Testis (tissue), 3 donors: ENCODE measurements around the gene COL23A1. TPM values are rescaled to one million over a fixed set of nuclear protein-coding genes. Genes with fewer than 3 reads are reported as not detected.

Source experiments
- DNase-seq: peaks from one replicate; pipeline ENCODE4 v3.0.0-alpha.2; 2019
- H3K27ac ChIP-seq, 2 donors: fragments of 200-600 bp; sonication (generic); one replicate each; pipeline ENCODE4 v1.5.1; 2019
- H3K27me3 ChIP-seq: fragments of 200-600 bp; sonication (generic); one replicate; pipeline ENCODE4 v1.5.1; 2019
- H3K36me3 ChIP-seq: fragments of 200-600 bp; sonication (generic); one replicate; pipeline ENCODE4 v1.5.1; 2017; ENCODE audit warnings: low read depth; ENCODE audit errors: missing control alignments
- H3K4me1 ChIP-seq: fragments of 200-600 bp; sonication (generic); one replicate; pipeline ENCODE4 v1.5.1; 2019
- H3K4me3 ChIP-seq, 2 donors: fragments of 200-600 bp; sonication (generic); one replicate each; pipeline ENCODE4 v1.5.1; 2017 to 2019
- H3K9me3 ChIP-seq: fragments of 200-600 bp; sonication (generic); one replicate; pipeline ENCODE4 v1.5.1; 2017
- POLR2A ChIP-seq: fragments of 450-650 bp; IDR thresholded peaks from one replicate; pipeline ENCODE4 v1.6.1; 2017; ENCODE audit warnings: antibody characterized with exemption, mild to moderate bottlenecking, moderate library complexity
- WGBS, 2 donors: methylation state at CpG; one replicate each; pipeline ENCODE4 v1.1.5; 2018; 5-methylcytosine and 5-hydroxymethylcytosine counted together
- intact Hi-C: fragments of 100-400 bp; cut with DNase I; formaldehyde crosslinking; loops from one replicate; pipeline ENCODE4 v1.15.1; 2023; ENCODE audit warnings: low total_unique reads
- polyA plus RNA-seq: library from polyadenylated mRNA; stranded (reverse); fragments of 350-450 nt; fragmentation: Illumina TruSeq; extraction: RNeasy Lipid Tissue Mini Kit (QIAGEN cat#74804); gene quantifications from one replicate; pipeline ENCODE4 v1.2.3, GENCODE V29; 2014; ENCODE audit warnings: low read depth, low replicate concordance; ENCODE audit not compliant: insufficient read depth
- total RNA-seq, 2 donors: library from RNA; depleted of rRNA; stranded (reverse); fragments of >200 nt; gene quantifications; one replicate each; pipeline ENCODE4 v1.2.3, GENCODE V29; 2016
- TF ChIP-seq, protein P1 (sequence below), 3 experiments: fragments of 450-650 bp in 2 of 3; fragments of 200-600 bp in 1 of 3; sonication (generic) in 1 of 3; IDR thresholded peaks; one replicate each; pipeline ENCODE4 v1.5.1; 2016 to 2019; ENCODE audit warnings: antibody characterized with exemption in 3 of 3, mild to moderate bottlenecking in 2 of 3, moderate library complexity in 1 of 3

Gene COL23A1
- total and polyA plus RNA-seq, 3 donors from 2014 or later: 4.3 to 5.5 (median 5.0) TPM

DNA sequence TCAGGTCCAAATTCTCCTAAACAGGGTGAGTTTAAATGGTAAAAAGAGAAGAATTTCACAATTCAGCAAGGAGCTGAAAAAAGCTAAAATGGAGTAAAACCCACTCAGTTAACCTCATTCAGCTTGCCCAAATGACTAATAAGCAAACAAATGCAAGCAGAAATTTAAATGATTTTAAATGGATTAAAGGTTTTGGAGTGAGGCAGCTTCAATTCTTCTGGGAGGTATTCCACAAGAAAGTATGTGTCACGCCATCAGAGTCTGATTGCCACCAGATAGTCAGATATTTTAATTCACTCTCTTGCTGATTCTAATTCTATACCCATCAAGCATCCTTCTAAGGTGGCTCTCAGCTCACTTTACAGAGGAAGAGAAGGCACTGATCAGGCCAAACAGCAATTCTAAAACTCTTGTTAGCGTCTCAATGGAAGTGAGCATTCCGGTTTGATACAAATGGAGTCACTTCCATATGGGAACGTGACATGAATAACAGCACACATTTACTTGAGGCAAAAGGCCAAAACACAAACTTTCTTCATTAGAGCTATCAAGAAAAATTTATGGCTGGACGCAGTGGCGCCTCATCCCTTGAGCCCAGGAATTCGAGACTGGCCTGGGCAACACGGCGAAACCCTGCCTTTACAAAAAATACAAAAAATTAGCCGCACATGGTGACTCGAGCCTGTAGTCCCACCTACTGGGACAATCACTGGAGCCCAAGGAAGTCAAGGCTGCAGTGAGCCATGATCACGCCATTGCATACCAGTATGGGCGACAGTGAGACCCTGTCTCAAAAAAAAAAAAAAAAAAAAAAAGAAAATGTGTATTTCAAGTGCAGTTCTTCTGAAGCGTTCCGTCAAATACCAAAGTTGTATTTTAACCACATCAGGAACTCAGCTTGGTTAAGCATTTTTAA is 34.7 kb upstream of the COL23A1 start:
- H3K27me3 ChIP-seq: no peaks in the 10 kb centered on the region
- peaks cover 13% of the 10 kb centered on the region for H3K4me1 ChIP-seq
- no peak for DNase-seq
- no peaks in the 10 kb centered on the region for H3K36me3 ChIP-seq
- no peak for TF ChIP-seq POLR2A
- TF ChIP-seq, protein P1, sequence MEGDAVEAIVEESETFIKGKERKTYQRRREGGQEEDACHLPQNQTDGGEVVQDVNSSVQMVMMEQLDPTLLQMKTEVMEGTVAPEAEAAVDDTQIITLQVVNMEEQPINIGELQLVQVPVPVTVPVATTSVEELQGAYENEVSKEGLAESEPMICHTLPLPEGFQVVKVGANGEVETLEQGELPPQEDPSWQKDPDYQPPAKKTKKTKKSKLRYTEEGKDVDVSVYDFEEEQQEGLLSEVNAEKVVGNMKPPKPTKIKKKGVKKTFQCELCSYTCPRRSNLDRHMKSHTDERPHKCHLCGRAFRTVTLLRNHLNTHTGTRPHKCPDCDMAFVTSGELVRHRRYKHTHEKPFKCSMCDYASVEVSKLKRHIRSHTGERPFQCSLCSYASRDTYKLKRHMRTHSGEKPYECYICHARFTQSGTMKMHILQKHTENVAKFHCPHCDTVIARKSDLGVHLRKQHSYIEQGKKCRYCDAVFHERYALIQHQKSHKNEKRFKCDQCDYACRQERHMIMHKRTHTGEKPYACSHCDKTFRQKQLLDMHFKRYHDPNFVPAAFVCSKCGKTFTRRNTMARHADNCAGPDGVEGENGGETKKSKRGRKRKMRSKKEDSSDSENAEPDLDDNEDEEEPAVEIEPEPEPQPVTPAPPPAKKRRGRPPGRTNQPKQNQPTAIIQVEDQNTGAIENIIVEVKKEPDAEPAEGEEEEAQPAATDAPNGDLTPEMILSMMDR (IDR thresholded peaks at IDR 0.05): no peak
- intact Hi-C loops: no loop called here
- H3K9me3 ChIP-seq: no peaks in the 10 kb centered on the region
- 16 to 17% methylated on average over 15 of the region's 15 CpGs for WGBS, 2 donors
- H3K27ac ChIP-seq: no peak overlapping the region
- peak overlapping the region; percentile 94 to 100 for H3K4me3 ChIP-seq

DNA sequence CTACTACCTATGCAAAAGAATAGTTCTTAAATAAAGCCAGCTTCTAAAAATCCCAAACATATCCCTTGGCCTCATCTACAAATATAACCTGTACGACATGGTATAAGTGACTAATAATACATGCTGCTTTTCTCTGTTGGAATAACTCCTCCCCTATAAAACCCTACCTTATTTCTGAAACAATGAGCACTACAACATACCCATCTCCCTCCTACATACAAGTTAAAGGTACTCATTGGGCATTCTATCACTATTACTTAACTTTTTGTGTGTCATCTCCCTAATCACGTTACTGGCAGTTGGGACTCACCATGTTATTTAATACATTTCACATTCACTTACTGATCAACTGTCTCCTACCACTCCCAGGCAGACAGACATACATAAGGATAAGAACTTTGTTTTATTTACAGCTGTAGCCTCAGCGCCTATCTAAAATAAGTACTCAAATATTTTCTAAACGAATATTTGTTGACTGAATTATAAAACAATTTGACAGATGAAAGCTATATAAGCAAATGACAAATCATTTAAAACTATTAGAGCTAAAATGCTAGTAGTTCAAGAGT is 32.6 kb upstream of the COL23A1 start:
- H3K4me1 ChIP-seq: peaks cover 13% of the 10 kb centered on the region
- H3K27me3 ChIP-seq: no peaks in the 10 kb centered on the region
- no peak for DNase-seq
- 82 to 87% methylated on average over 4 of the region's 4 CpGs for WGBS, 2 donors
- intact Hi-C loops: no loop called here
- H3K27ac ChIP-seq: no peak overlapping the region
- no peaks in the 10 kb centered on the region for H3K36me3 ChIP-seq
- no peak for TF ChIP-seq POLR2A
- TF ChIP-seq, protein P1 (IDR thresholded peaks at IDR 0.05): no peak
- no peaks in the 10 kb centered on the region for H3K9me3 ChIP-seq
- H3K4me3 ChIP-seq: no peak overlapping the region

DNA sequence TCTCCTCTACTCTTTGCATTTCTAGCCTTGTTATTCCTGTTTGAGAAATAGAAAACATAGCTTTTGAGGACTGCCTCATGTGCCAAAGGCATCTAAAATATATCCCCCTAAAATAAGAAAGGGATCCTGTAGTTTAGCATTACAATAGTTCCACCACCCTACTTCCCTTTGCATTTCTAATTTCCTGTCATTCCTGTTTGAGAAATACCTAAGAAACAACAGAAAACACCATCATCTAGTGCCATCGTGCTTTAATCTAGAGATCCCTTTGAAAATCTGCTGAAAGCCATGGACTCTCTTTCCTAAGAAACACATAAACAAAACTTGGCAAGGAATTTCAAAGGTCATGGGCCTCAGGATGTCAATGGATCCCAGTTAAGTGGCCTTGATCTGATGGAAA is 29.2 kb upstream of the COL23A1 start:
- Histone ChIP-seq H3K4me3 (no peak overlapping the region), H3K9me3 (no peaks in the 10 kb centered on the region), H3K27ac (no peak overlapping the region), H3K27me3 (no peaks in the 10 kb centered on the region), H3K36me3 (no peaks in the 10 kb centered on the region), H3K4me1 (peaks cover 7% of the 10 kb centered on the region)
- intact Hi-C loops: no loop called here
- 55 to 63% methylated on average over 1 of the region's 1 CpG for WGBS, 2 donors
- no peak for TF ChIP-seq POLR2A
- TF ChIP-seq, protein P1 (IDR thresholded peaks at IDR 0.05): no peak
- DNase-seq: no peak

DNA sequence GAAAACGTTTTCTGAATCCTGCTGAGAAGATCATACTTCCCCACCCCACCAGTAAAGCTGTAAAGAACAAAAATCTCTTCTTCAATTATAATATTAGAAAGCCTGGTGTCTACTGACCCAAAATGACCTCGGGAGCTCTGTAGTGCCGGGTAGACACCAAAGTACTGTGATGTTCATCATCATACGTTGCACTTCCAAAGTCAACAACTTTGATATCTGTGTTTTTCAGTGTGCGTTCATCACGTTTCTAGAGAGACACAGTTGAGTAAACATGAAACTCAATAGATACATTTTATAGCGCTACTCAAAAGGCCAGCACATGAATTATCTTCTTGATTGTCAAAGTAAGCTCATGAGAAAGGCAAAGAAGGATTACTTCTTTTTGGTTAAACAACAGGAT is 22.1 kb upstream of the COL23A1 start:
- Histone ChIP-seq H3K9me3 (no peaks in the 10 kb centered on the region), H3K27me3 (no peaks in the 10 kb centered on the region), H3K36me3 (no peaks in the 10 kb centered on the region), H3K27ac (no peak overlapping the region), H3K4me3 (no peak overlapping the region), H3K4me1 (no peaks in the 10 kb centered on the region)
- no peak for DNase-seq
- 64 to 74% methylated on average over 7 of the region's 7 CpGs for WGBS, 2 donors
- intact Hi-C loops: no loop called here
- TF ChIP-seq, protein P1 (IDR thresholded peaks at IDR 0.05): no peak
- TF ChIP-seq POLR2A: no peak
